Sigmoid colon (tissue), 7 donors: Measurements from ENCODE around the gene RACGAP1. TPM values are rescaled to one million over a fixed set of nuclear protein-coding genes. Genes with fewer than 3 reads are reported as not detected.

Experiments
- DNase-seq: peaks from one replicate; pipeline ENCODE4 v3.0.0-alpha.2; 2019
- H3K27ac ChIP-seq, 4 donors: fragments of 200-600 bp; sonication (generic); one replicate each; pipeline ENCODE4 v1.5.1; 2016 to 2019; ENCODE audit warnings: mild to moderate bottlenecking in 1 of 4
- H3K27me3 ChIP-seq, 3 donors: fragments of 200-600 bp; sonication (generic); one replicate each; pipeline ENCODE4 v1.5.1; 2019; ENCODE audit warnings: mild to moderate bottlenecking in 1 of 3
- H3K36me3 ChIP-seq, 4 donors: fragments of 200-600 bp; sonication (generic); one replicate each; pipeline ENCODE4 v1.5.1; 2016 to 2019
- H3K4me1 ChIP-seq, 4 donors: fragments of 200-600 bp; sonication (generic); one replicate each; pipeline ENCODE4 v1.5.1; 2017 to 2019
- H3K4me3 ChIP-seq, 4 donors: fragments of 200-600 bp; sonication (generic); one replicate each; pipeline ENCODE4 v1.5.1; 2017 to 2019; ENCODE audit warnings: mild to moderate bottlenecking in 2 of 4, moderate library complexity in 1 of 4
- H3K9me3 ChIP-seq, 4 donors: fragments of 200-600 bp in 3 of 4; sonication (generic) in 3 of 4; one replicate each; pipeline versions ENCODE4 v1.5.1 to v1.6.1; 2013 to 2019
- EP300 ChIP-seq, 4 donors: sonication (generic); formaldehyde crosslinking; IDR thresholded peaks; one replicate each; pipeline ENCODE4 v1.6.1; 2017; ENCODE audit warnings: antibody characterized with exemption in 4 of 4
- POLR2A ChIP-seq, 2 donors: fragments of 450-650 bp; IDR thresholded peaks; one replicate each; pipeline ENCODE4 v1.6.1; 2016; ENCODE audit warnings: antibody characterized with exemption in 2 of 2, mild to moderate bottlenecking in 2 of 2, moderate library complexity in 2 of 2
- POLR2AphosphoS5 ChIP-seq, 4 donors: sonication (generic); formaldehyde crosslinking; IDR thresholded peaks; one replicate each; pipeline ENCODE4 v1.6.1; 2017; ENCODE audit warnings: antibody characterized with exemption in 4 of 4
- WGBS, 2 donors: extraction: QIAGEN DNeasy Blood & Tissue Kit; methylation state at CpG; one replicate each; pipeline ENCODE4 v1.1.7; 2013; 5-methylcytosine and 5-hydroxymethylcytosine counted together
- intact Hi-C: fragments of 100-400 bp; cut with DNase I; formaldehyde crosslinking; loops from one replicate; pipeline ENCODE4 v1.15.1; 2023
- polyA plus RNA-seq, 3 donors: library from polyadenylated mRNA; stranded (reverse); fragments of 200-250 nt; gene quantifications; one replicate each; pipeline ENCODE4 v1.2.3, GENCODE V29; 2013
- total RNA-seq, 4 donors: library from RNA; depleted of rRNA; stranded (reverse); fragments of >200 nt; gene quantifications; one replicate each; pipeline ENCODE4 v1.1.0, GENCODE V29; 2016
- TF ChIP-seq, protein P1 (sequence below), 4 experiments: fragments of 450-650 bp in 3 of 4; fragments of 200-600 bp in 1 of 4; IDR thresholded peaks; one replicate each; pipeline ENCODE4 v1.5.1; 2016 to 2019; ENCODE audit warnings: antibody characterized with exemption in 4 of 4, mild to moderate bottlenecking in 3 of 4, moderate library complexity in 2 of 4
- donor health status: healthy with polysubstance abuse.
- donor health status: Bipolar disorder and iron deficiency.
- donor health status: healthy.

RACGAP1 gene
- total and polyA plus RNA-seq, 7 donors = 4.8 to 42.6 (median 22.5) TPM

DNA sequence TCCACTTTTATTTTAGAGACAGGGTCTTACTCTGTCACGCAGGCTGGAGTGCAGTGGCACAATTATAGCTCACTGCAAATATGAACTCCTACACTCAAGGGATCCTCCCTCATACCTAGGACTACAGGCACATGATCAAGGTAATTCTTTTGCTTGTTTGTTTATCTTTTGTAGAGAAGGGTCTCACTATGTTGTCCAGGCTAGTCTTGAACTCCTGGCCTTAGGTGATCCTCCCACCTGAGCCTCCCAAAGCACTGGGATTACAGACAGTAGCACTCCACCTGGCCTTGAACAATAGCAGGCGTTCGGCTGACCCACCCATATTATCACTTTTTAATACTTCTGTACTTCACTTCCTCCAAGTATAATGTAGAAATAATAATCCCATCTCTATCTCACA, 1.4 kb upstream of the RACGAP1 start:
- Histone ChIP-seq H3K27me3 (no peaks in the 10 kb centered on the region), H3K4me1 (peaks cover 0 to 12% (median 9%) of the 10 kb centered on the region in 4 donors), H3K36me3 (no peaks in the 10 kb centered on the region), H3K9me3 (no peaks in the 10 kb centered on the region), H3K27ac (no peak overlapping the region), H3K4me3 (no peak overlapping the region)
- 94 to 96% methylated on average over 3 of the region's 3 CpGs for WGBS, 2 donors
- no peak for TF ChIP-seq POLR2A (IDR thresholded peaks at IDR 0.05)
- TF ChIP-seq POLR2AphosphoS5 (IDR thresholded peaks at IDR 0.05) = no peak
- no peak for TF ChIP-seq EP300 (IDR thresholded peaks at IDR 0.05)
- TF ChIP-seq, protein P1, sequence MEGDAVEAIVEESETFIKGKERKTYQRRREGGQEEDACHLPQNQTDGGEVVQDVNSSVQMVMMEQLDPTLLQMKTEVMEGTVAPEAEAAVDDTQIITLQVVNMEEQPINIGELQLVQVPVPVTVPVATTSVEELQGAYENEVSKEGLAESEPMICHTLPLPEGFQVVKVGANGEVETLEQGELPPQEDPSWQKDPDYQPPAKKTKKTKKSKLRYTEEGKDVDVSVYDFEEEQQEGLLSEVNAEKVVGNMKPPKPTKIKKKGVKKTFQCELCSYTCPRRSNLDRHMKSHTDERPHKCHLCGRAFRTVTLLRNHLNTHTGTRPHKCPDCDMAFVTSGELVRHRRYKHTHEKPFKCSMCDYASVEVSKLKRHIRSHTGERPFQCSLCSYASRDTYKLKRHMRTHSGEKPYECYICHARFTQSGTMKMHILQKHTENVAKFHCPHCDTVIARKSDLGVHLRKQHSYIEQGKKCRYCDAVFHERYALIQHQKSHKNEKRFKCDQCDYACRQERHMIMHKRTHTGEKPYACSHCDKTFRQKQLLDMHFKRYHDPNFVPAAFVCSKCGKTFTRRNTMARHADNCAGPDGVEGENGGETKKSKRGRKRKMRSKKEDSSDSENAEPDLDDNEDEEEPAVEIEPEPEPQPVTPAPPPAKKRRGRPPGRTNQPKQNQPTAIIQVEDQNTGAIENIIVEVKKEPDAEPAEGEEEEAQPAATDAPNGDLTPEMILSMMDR (IDR thresholded peaks at IDR 0.05) = no peak
- DNase-seq = no peak
- intact Hi-C loops = no loop called here

DNA sequence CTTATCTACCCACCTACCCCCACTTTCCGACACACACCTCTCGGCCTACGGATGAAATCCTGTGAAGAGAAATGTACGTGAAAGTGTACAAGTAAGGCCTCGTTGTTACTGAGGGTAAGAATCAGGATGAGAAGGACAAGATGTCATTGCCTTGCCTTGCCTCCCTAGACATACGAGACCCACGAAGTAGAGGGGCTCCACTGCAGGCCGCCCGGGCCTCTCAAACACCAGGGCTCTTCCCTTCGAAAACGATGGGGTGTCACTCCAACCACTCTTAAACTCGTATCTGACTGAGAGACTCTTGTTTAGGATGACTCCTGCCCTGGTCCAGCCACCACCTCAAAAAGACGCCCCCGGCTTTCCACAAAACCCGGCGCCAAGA, 498 bp downstream of the RACGAP1 start:
- H3K4me1 ChIP-seq = peaks cover 0 to 23% (median 13%) of the 10 kb centered on the region in 4 donors
- 1 to 2% methylated on average over 16 of the region's 16 CpGs for WGBS, 2 donors
- no peaks in the 10 kb centered on the region for H3K36me3 ChIP-seq
- peak overlapping the region; percentile 64 to 66 (median 66) for H3K27ac ChIP-seq
- intact Hi-C loops = loop anchor here (5.0 kb wide), 1 partner anchor 42 kb away; no protein-coding TSS in a partner anchor
- no peaks in the 10 kb centered on the region for H3K9me3 ChIP-seq
- DNase-seq = no peak
- H3K27me3 ChIP-seq = no peaks in the 10 kb centered on the region
- peak overlapping the region; percentile 75 to 79 (median 76) for H3K4me3 ChIP-seq
- TF ChIP-seq, protein P1 (IDR thresholded peaks at IDR 0.05) = no peak
- TF ChIP-seq EP300 (IDR thresholded peaks at IDR 0.05) = no peak
- TF ChIP-seq POLR2A (IDR thresholded peaks at IDR 0.05) = no peak
- no peak for TF ChIP-seq POLR2AphosphoS5 (IDR thresholded peaks at IDR 0.05)

DNA sequence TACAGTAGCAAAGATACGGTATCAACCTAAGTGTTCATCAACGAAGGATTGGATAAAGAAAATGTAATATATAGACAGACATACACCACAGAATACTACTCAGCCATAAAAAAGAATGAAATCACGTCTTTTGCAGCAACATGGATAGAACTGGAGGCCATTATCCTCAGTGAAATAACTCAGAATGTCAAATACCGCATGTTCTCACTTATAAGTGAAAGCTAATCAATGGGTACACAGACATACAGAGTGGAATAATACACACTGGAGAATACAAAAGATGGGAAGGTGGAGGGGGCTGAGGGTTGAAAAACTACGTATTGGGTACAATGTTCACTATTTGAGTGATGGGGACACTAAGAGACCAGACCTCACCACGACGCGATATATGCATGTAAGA, 1.1 kb downstream of the RACGAP1 start:
- intact Hi-C loops = loop anchor here (5.0 kb wide), 1 partner anchor 42 kb away; no protein-coding TSS in a partner anchor
- Histone ChIP-seq H3K36me3 (no peaks in the 10 kb centered on the region), H3K27ac (no peak overlapping the region), H3K9me3 (no peaks in the 10 kb centered on the region), H3K4me1 (peaks cover 0 to 23% (median 13%) of the 10 kb centered on the region in 4 donors), H3K27me3 (no peaks in the 10 kb centered on the region), H3K4me3 (peak overlapping the region in 1 of 4 donors; percentile 79)
- 83 to 85% methylated on average over 8 of the region's 8 CpGs for WGBS, 2 donors
- TF ChIP-seq, protein P1 (IDR thresholded peaks at IDR 0.05) = no peak
- TF ChIP-seq POLR2AphosphoS5 (IDR thresholded peaks at IDR 0.05) = no peak
- TF ChIP-seq POLR2A (IDR thresholded peaks at IDR 0.05) = no peak
- TF ChIP-seq EP300 (IDR thresholded peaks at IDR 0.05) = no peak
- DNase-seq = no peak

DNA sequence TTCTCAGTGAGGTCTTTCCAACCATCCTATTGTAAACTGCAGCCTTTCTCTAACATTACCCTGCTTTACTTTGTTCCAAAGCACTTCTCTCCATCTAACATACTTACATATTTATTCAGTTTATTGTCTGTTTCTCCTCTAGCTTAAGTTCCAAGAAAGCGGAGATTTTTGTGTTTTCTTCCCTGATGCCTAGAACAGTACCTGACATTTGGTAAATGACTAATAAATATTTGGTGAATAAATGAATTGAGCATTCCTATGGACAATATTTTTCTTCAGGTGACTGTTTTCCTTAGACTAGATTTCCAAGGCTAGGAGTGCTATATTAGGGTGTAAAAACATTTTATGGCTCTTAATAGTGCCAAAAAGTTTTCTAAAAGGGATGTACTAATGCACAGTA, 2.4 kb downstream of the RACGAP1 start:
- intact Hi-C loops = loop anchor here (5.0 kb wide), 1 partner anchor 41 kb away; no protein-coding TSS in a partner anchor
- DNase-seq = no peak
- no peaks in the 10 kb centered on the region for H3K27me3 ChIP-seq
- TF ChIP-seq POLR2AphosphoS5 (IDR thresholded peaks at IDR 0.05) = no peak
- TF ChIP-seq, protein P1 (IDR thresholded peaks at IDR 0.05) = no peak
- no peak for TF ChIP-seq POLR2A (IDR thresholded peaks at IDR 0.05)
- TF ChIP-seq EP300 (IDR thresholded peaks at IDR 0.05) = no peak
- no peak overlapping the region for H3K4me3 ChIP-seq
- H3K4me1 ChIP-seq = peaks cover 0 to 28% (median 18%) of the 10 kb centered on the region in 4 donors
- no peak overlapping the region for H3K27ac ChIP-seq
- 96 to 97% methylated on average over 1 of the region's 1 CpG for WGBS, 2 donors
- no peaks in the 10 kb centered on the region for H3K36me3 ChIP-seq
- no peaks in the 10 kb centered on the region for H3K9me3 ChIP-seq

DNA sequence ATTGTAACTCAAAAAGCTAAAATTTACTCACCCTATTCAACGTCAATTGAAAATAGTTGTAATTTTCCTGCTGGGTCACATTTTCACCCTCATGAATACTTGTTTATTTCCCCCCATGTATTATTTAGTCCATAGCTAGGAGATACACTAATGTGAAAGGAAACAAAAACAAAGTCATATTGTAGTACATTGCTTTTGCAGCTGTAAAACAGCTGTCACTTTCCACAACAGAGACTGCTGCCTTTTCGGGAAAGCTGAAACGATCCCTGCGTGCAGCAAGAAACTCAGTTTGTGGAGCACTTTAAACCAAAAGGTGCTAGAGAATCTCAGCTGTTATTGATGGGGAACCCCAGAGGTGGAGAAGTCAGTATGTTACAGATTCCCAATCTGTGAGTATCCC, 4.3 kb downstream of the RACGAP1 start:
- H3K27me3 ChIP-seq = no peaks in the 10 kb centered on the region
- TF ChIP-seq POLR2AphosphoS5 (IDR thresholded peaks at IDR 0.05) = no peak
- H3K27ac ChIP-seq = peak overlapping the region in 3 of 4 donors; percentile 20 to 30 (median 29)
- intact Hi-C loops = loop anchor here (5.0 kb wide), 1 partner anchor 39 kb away; no protein-coding TSS in a partner anchor
- no peaks in the 10 kb centered on the region for H3K36me3 ChIP-seq
- H3K4me1 ChIP-seq = peaks cover 0 to 42% (median 30%) of the 10 kb centered on the region in 4 donors
- no peak overlapping the region for H3K4me3 ChIP-seq
- H3K9me3 ChIP-seq = no peaks in the 10 kb centered on the region
- 79 to 83% methylated on average over 4 of the region's 4 CpGs for WGBS, 2 donors
- DNase-seq = no peak
